Activated B cell treated with CpG ODN at 0.5 μM for 24 hours (primary cell): ENCODE results near the gene SMC2. TPM values are rescaled to one million over a fixed set of nuclear protein-coding genes. Genes with fewer than 3 reads are reported as not detected.

Experiments used
- ATAC-seq: fragments of 200-7000 bp; cut with Tn5 transposase; one replicate; pipeline ENCODE4 v1.10.0; 2021; ENCODE audit warnings: low read depth, mild to moderate bottlenecking, moderate library complexity
- CTCF ChIA-PET: fragments of 350-600 bp; sonication (Branson Sonifier 250); formaldehyde crosslinking; loops from one replicate; lab custom pipeline; 2021; ENCODE audit warnings: antibody characterized with exemption; lab: Charles Lee
- POLR2A ChIA-PET: fragments of 350-600 bp; sonication (Branson Sonifier 250); formaldehyde crosslinking; loops from one replicate; lab custom pipeline; 2021; ENCODE audit warnings: antibody characterized with exemption; lab: Charles Lee
- DNase-seq: peaks from one replicate; pipeline ENCODE4 v3.0.0; 2022
- H3K27ac Mint-ChIP-seq: one replicate; pipeline ENCODE4 v1.8.0; 2020; ENCODE audit warnings: mixed read lengths
- H3K27me3 Mint-ChIP-seq: one replicate; pipeline ENCODE4 v1.8.0; 2021; ENCODE audit warnings: mixed read lengths
- H3K36me3 Mint-ChIP-seq: one replicate; pipeline ENCODE4 v1.8.0; 2021; ENCODE audit warnings: low read depth, mixed read lengths
- H3K4me1 Mint-ChIP-seq: one replicate; pipeline ENCODE4 v1.8.0; 2021; ENCODE audit warnings: mixed read lengths
- H3K4me3 Mint-ChIP-seq: one replicate; pipeline ENCODE4 v1.8.0; 2020; ENCODE audit warnings: mild to moderate bottlenecking, mixed read lengths
- H3K9me3 Mint-ChIP-seq: one replicate; pipeline ENCODE4 v1.8.0; 2020; ENCODE audit warnings: mixed read lengths
- CTCF ChIP-seq: fragments of 200-600 bp; IDR thresholded peaks from one replicate; pipeline ENCODE4 v1.8.0; 2022; ENCODE audit warnings: antibody characterized with exemption, mild to moderate bottlenecking
- intact Hi-C: fragments of 100-400 bp; cut with micrococcal nuclease; formaldehyde crosslinking; loops from one replicate; pipeline ENCODE4 v1.15.1; 2024
- total RNA-seq: library from RNA; stranded (reverse); gene quantifications from 2 replicates; pipeline ENCODE4 v1.2.3, GENCODE V29; 2022

SMC2 gene
- total RNA-seq, 1 donor from 2014 or later: 13.5 TPM

DNA sequence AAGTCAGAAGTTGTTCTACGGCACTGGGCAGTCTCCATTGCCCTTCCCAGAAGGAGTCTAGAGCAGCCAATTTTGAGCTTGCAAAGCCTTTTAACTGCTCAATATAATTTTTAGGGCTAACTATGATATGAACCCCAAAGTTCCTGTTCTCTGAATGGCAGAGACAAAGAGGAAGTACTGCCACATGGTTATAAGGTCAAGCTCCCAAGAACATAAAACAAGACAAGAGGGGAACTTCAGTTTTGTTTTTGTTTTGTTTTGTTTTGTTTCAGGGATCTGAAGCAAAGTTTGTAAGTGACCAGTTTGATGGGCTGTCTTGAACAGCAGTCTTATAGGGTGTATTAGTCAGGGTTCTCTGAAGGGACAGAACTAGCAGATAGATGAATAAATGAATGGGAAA lies 11.9 kb upstream of the SMC2 start:
- Mint-ChIP-seq H3K36me3 (no peaks in the 10 kb centered on the region), H3K4me1 (peaks cover 6% of the 10 kb centered on the region), H3K27ac (no peak overlapping the region), H3K27me3 (peaks cover 13% of the 10 kb centered on the region), H3K4me3 (no peak overlapping the region), H3K9me3 (peaks cover 10% of the 10 kb centered on the region)
- ChIA-PET CTCF (interaction anchor here (0.6 kb wide), 1 partner anchor 524 kb away, joined by 3 read pairs; no protein-coding TSS in a partner anchor), POLR2A (no interaction called here)
- DNase-seq: no peak
- no peak for ATAC-seq
- no peak for TF ChIP-seq CTCF
- intact Hi-C loops: no loop called here

DNA sequence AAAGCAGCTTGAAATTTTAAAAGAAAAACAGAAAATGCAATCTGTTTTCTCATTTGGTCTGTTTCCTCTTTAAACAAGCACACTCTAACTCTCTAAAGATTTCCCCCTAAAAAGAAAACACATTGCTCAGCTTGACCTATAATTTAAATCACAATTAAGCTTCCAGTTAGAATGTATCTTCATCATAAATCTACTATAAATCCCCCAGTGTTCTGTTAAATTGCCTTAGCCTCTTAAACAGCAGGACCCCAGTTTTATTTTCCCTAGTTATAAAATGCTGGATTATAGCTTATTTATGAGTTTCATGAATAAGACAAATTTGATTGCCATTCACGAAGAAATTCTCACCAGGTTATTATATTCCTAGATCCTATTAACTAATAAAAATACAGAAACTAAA lies 8.6 kb upstream of the SMC2 start:
- Mint-ChIP-seq H3K4me1 (peaks cover 6% of the 10 kb centered on the region), H3K27me3 (peaks cover 12% of the 10 kb centered on the region), H3K36me3 (no peaks in the 10 kb centered on the region), H3K4me3 (no peak overlapping the region), H3K27ac (no peak overlapping the region), H3K9me3 (peaks cover 5% of the 10 kb centered on the region)
- ATAC-seq: no peak
- POLR2A ChIA-PET: no interaction called here
- DNase-seq: no peak
- intact Hi-C loops: no loop called here
- TF ChIP-seq CTCF: no peak
- CTCF ChIA-PET: no interaction called here

- POLR2A ChIA-PET: no interaction called here
- Mint-ChIP-seq H3K27me3 (peaks cover 12% of the 10 kb centered on the region), H3K36me3 (no peaks in the 10 kb centered on the region), H3K4me1 (peaks cover 5% of the 10 kb centered on the region), H3K9me3 (no peaks in the 10 kb centered on the region), H3K4me3 (no peak overlapping the region), H3K27ac (no peak overlapping the region)
- CTCF ChIA-PET: interaction anchor here (0.7 kb wide), 1 partner anchor 656 kb away, joined by 3 read pairs; no protein-coding TSS in a partner anchor
- TF ChIP-seq CTCF: no peak
- DNase-seq: no peak
- ATAC-seq: no peak
- intact Hi-C loops: no loop called here
Measured at GRCh38 chr9:104087894-104088293, 6.2 kb upstream of the SMC2 start.

GRCh38 chr9:104088416-104088815 lies 5.7 kb upstream of the SMC2 start:
- intact Hi-C loops: no loop called here
- CTCF ChIA-PET: no interaction called here
- ATAC-seq: no peak
- DNase-seq: no peak
- POLR2A ChIA-PET: no interaction called here
- Mint-ChIP-seq H3K27me3 (peaks cover 12% of the 10 kb centered on the region), H3K36me3 (peaks cover under 1% of the 10 kb centered on the region), H3K9me3 (no peaks in the 10 kb centered on the region), H3K4me3 (no peak overlapping the region), H3K27ac (no peak overlapping the region), H3K4me1 (peaks cover 10% of the 10 kb centered on the region)
- TF ChIP-seq CTCF: no peak

- peaks cover 10% of the 10 kb centered on the region for H3K27me3 Mint-ChIP-seq
- intact Hi-C loops: loop anchor here (5.0 kb wide), 3 partner anchors 837 to 1452 kb away; partner anchors contain the start of gene ABCA1
- no peak for TF ChIP-seq CTCF
- H3K4me1 Mint-ChIP-seq: peaks cover 28% of the 10 kb centered on the region
- H3K36me3 Mint-ChIP-seq: peaks cover 9% of the 10 kb centered on the region
- H3K27ac Mint-ChIP-seq: no peak overlapping the region
- DNase-seq (no peak), ATAC-seq (no peak)
- ChIA-PET POLR2A (no interaction called here), CTCF (no interaction called here)
- no peak overlapping the region for H3K4me3 Mint-ChIP-seq
- H3K9me3 Mint-ChIP-seq: no peaks in the 10 kb centered on the region
Measured at GRCh38 chr9:104090578-104090977, 3.5 kb upstream of the SMC2 start.
